Progenitor cell of endocrine pancreas (in vitro differentiated cells): ENCODE data around the gene NEDD1. TPM values are rescaled to one million over a fixed set of nuclear protein-coding genes. Genes with fewer than 3 reads are reported as not detected.

Experiments
- DNase-seq: peaks from one replicate; pipeline ENCODE4 v3.0.0; 2021; ENCODE audit warnings: low spot score; ENCODE audit not compliant: unreplicated experiment
- H3K27ac Mint-ChIP-seq: 2 replicates; pipeline ENCODE4 v1.8.0; 2021; ENCODE audit warnings: mild to moderate bottlenecking, moderate library complexity, mixed read lengths
- H3K27me3 Mint-ChIP-seq: 2 replicates; pipeline ENCODE4 v1.8.0; 2021; ENCODE audit warnings: mixed read lengths
- H3K36me3 Mint-ChIP-seq: 2 replicates; pipeline ENCODE4 v1.8.0; 2022; ENCODE audit warnings: mixed read lengths; ENCODE audit not compliant: insufficient read depth
- H3K4me1 Mint-ChIP-seq: 2 replicates; pipeline ENCODE4 v1.8.0; 2021; ENCODE audit warnings: low read depth, mixed read lengths
- H3K4me3 Mint-ChIP-seq: 2 replicates; pipeline ENCODE4 v1.8.0; 2021; ENCODE audit warnings: low read depth, mild to moderate bottlenecking, moderate library complexity, mixed read lengths
- H3K9me3 Mint-ChIP-seq: 2 replicates; pipeline ENCODE4 v1.8.0; 2021; ENCODE audit warnings: low read depth, mixed read lengths
- CTCF ChIP-seq: fragments of 200-600 bp; sonication (generic); IDR thresholded peaks from one replicate; pipeline ENCODE4 v1.5.0; 2021; ENCODE audit warnings: antibody characterized with exemption, mild to moderate bottlenecking; ENCODE audit not compliant: unreplicated experiment
- total RNA-seq: library from RNA; stranded (reverse); gene quantifications from 2 replicates; pipeline ENCODE4 v1.2.1, GENCODE V29; 2021

The NEDD1 gene
- total RNA-seq, 1 donor from 2014 or later, result 24.3 TPM

GRCh38 chr12:96883571-96883970, 23.5 kb upstream of the NEDD1 start:
- Mint-ChIP-seq H3K27ac (no peak overlapping the region), H3K4me1 (no peaks in the 10 kb centered on the region), H3K36me3 (no peaks in the 10 kb centered on the region), H3K27me3 (no peaks in the 10 kb centered on the region), H3K9me3 (peaks cover 7% of the 10 kb centered on the region), H3K4me3 (no peak overlapping the region)
- DNase-seq, result no peak
- no peak for TF ChIP-seq CTCF

GRCh38 chr12:96886998-96887677, 19.9 kb upstream of the NEDD1 start:
- Mint-ChIP-seq H3K27me3 (no peaks in the 10 kb centered on the region), H3K4me1 (no peaks in the 10 kb centered on the region), H3K9me3 (no peaks in the 10 kb centered on the region), H3K27ac (no peak overlapping the region), H3K36me3 (no peaks in the 10 kb centered on the region), H3K4me3 (no peak overlapping the region)
- DNase-seq, result no peak
- TF ChIP-seq CTCF, result no peak

DNA sequence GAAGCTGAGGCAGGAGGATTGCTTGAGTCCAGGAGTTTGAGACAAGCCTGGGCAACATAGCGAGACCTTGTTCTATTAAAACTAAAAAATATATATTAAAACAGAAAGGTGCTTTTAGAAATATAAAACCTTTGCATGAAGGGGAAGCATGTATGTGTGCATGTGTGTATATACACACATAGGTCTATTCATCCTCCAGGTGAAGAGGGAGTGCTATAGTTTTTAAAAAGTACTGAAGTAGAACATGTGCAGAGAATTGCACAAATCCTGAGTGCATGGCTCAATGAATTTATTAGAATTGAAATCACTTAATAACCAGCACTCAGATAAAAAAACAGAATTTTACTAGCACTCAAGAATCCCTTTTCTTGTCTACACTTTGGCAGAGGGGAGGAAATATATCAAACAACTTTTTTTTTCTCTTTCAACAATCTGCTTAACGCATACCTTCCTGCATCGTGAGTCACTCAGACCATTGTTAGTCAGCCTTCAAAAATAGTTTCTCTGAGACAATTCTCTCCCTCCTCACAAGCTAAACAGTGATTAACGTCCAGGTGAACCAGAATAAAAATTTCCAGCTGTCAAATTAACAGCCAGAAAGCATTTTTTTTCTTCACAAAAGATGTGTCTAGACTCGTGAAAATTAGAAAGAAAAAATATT, 17.7 kb upstream of the NEDD1 start:
- Mint-ChIP-seq H3K36me3 (no peaks in the 10 kb centered on the region), H3K27me3 (no peaks in the 10 kb centered on the region), H3K4me3 (no peak overlapping the region), H3K9me3 (peaks cover 5% of the 10 kb centered on the region), H3K4me1 (no peaks in the 10 kb centered on the region), H3K27ac (no peak overlapping the region)
- DNase-seq, result no peak
- no peak for TF ChIP-seq CTCF

DNA sequence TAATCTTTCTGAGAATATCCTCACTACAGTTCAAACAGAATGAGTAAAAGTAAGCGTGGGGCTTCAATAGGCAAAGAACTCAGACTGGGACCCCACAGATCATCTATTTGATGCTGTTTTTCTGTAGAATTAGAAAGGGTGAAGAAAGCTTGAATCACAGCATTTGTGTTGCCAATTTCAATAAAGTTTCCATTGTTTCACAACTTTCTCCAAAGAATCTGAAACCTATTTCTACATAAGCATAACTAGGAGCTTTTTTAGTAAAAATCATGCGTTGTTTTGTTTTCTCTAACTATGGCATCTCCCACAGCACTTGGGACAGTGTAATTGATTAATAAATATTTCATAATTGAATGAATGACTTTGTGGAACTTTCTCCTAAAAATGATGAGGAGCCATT, 16.7 kb upstream of the NEDD1 start:
- Mint-ChIP-seq H3K9me3 (peaks cover 5% of the 10 kb centered on the region), H3K27me3 (no peaks in the 10 kb centered on the region), H3K4me3 (no peak overlapping the region)

DNA sequence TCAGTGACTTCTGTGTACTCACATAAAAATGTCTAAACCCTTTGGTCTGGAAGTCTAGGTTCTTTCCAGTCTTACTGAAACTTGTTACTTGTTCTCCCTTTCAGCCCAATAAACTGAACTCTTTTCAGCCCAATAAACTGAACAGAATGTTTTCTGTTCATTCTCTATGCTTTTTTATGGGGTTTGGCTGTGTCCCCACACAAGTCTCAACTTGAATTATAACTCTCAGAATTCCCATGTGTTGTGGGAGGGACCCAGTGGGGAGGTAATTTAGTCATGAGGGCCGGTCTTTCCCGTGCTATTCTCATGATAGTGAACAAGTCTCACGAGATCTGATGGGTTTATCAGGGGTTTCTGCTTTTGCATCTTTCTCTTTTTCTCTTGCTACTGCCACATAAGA, 15.0 kb upstream of the NEDD1 start:
- H3K9me3 Mint-ChIP-seq, result peaks cover 5% of the 10 kb centered on the region
- H3K4me3 Mint-ChIP-seq, result no peak overlapping the region
- H3K36me3 Mint-ChIP-seq, result no peaks in the 10 kb centered on the region
- no peaks in the 10 kb centered on the region for H3K4me1 Mint-ChIP-seq
- DNase-seq, result no peak
- H3K27me3 Mint-ChIP-seq, result no peaks in the 10 kb centered on the region
- no peak for TF ChIP-seq CTCF
- no peak overlapping the region for H3K27ac Mint-ChIP-seq

More for the DNA sequence above, 16.7 kb upstream of the NEDD1 start:
- H3K27ac Mint-ChIP-seq, result no peak overlapping the region
- no peaks in the 10 kb centered on the region for H3K36me3 Mint-ChIP-seq
- DNase-seq, result no peak
- H3K4me1 Mint-ChIP-seq, result no peaks in the 10 kb centered on the region
- no peak for TF ChIP-seq CTCF
